Activated CD4-positive, alpha-beta T cell treated with anti-CD3 and anti-CD28 coated beads, Interleukin-2, amount 50 U/mL, for 48 hours (primary cell): ENCODE data around the gene CH25H.
"Not testable (repeated sequence)": the region's sequence is repeated elsewhere in the genome, so short reads cannot be mapped to it uniquely, and the experiment has no call there.

Experiments used
- DNase-seq, 2 experiments: peaks; one replicate each; pipeline ENCODE4 v3.0.0-alpha.2; 2020

The CH25H gene

DNA sequence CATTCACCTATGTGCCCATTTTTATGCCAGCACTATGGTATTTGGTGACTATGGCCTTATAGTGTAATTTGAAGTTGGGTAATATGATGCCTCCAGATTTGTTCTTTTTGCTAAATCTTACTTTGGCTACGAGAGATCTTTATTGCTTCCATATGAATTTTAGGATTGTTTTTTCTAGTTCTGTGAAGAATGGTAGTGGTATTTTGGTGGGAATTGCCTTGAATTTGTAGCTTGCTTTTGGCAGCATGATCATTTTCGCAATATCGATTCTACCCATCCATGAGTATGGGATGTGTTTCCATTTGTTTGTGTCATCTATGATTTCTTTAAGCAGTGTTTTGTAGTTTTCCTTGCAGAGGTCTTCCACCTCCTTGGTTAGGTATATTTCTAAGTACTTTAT is 15.8 kb downstream of the CH25H start:
- not testable (repeated sequence) for DNase-seq

DNA sequence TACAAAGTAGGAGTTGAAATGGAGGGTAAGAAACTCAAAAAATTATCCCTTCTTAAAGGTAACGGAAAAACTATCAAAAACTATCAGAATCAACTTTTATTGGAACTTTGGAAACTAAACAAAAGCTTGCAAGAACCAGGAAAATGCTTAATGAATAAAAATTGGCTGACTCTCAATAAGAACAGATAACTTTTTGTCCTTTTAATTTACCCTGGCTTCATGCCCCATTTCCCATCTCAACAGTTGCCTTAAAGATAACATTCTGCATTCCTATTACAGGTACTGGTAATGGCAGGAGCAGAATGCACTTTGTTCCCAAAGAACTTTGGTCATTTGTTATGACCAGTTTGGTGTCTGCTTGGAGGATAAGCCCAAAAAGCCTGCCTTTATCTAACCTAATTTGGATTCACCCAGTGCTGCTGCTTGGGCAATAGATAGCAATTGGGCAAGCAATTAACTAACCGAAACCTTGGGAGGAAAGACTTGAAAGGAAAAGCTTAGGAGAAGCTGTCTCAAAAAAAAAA is 17.8 kb downstream of the CH25H start:
- no peak for DNase-seq

DNA sequence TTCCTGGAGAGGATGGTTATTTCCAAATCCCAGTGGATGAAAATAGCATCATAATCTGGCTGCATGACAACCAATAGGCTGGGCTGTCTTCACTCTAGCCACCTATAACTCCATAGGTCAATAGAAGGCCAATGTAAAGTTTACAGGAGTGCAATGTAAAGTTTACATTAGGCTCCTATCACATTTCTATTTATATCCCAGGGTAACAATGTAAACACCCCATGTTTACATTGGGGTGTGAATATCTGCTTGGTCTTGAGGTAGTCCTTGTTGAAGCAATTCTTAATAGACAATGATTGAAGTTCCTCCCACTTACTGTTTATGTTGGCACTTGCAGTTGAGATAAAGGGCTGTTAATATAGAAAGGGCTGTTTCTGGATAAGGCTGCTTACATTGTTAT is 21.5 kb downstream of the CH25H start:
- DNase-seq, result no peak

DNA sequence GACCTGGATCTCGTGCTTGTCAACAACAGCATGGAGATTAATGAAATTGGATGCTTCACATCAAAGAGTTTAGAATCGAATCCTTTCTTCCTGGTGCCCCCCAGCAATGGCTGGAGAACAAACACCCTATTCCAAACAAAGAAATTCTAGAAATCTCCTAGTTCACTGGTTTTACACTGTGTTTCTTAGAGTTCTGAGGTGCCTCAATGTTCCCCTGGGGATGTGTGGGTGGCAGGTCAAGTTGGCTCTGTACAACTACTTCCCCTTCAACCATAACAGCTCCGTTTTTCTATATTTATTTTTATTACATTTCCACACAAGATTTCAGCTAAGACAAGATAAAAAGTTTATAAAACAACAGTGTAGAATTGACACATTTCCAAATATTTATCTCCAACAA is 22.5 kb downstream of the CH25H start:
- no peak for DNase-seq

DNA sequence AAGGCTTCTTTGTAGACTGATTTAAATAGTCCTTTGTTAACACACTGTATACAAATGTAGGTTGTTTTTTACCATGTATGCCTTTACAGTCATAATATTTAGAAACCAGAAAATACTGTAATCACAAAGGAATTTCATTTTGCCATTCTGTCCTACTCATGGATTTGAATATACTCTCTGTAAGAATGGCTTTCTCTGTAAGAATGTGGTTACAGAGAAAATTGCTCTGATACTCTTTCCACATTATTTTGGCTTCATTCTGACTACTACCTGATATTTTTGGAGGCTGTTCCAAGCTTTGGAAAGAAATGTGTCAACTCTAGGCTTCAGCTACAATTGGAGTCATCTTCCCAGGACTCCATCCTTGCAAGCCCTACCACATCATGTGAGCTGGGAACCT is 23.5 kb downstream of the CH25H start:
- DNase-seq, result no peak

DNA sequence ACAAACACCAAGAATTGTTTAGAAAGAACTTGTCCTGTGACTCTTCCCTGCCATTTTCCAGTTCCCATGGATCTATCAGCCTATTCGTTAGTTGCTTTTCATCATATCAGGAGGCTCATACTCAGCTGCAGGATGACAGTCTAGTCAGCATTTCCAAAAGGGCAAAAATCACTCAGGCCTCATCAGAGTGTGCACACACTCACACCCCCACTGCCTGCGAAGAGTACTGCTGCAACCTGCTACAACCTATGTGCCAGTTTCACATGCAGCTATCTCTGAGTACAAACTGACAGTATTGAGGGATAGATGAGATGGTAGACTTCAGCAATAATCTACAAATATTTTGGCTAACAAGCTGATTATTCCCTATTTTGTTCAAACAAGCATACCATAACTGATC is 24.2 kb downstream of the CH25H start:
- DNase-seq, result no peak

DNA sequence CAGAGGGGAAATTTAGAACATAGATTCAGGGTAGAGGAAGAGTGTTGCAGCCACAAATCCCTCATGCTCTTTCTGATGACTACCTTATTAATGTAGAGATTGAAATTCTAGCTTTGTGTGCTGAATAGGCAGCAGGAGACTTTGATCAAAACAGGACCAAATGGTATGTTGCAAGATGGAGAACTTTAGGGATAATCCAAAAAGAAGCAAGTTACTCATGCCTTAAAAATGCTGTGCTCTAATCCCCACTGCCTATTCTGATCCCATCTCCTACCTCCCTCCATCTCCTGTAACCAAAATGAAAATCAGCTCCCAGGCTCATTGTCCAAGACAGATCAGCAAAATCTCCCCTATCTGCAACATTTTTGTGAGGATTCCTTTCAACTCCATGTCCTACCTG is 31.3 kb downstream of the CH25H start:
- no peak for DNase-seq

DNA sequence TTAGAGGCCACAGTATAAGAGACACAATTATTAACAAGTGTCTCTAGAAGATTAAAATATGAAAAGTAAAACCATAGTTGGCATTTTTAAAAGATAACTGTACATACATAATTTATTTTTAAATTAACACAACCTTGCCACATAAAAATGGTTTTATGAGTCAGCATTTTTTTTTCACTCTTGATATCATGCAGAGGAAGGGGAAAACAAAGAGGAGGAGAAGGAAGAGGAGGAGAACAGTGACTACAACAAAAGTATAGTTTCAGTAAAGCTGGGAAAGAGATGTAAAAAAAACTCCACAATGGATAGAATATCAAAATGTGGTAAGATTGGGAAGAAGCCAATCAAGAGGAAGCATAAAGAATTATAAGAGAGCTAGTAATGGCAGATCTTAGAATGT is 34.0 kb downstream of the CH25H start:
- DNase-seq, result no peak

DNA sequence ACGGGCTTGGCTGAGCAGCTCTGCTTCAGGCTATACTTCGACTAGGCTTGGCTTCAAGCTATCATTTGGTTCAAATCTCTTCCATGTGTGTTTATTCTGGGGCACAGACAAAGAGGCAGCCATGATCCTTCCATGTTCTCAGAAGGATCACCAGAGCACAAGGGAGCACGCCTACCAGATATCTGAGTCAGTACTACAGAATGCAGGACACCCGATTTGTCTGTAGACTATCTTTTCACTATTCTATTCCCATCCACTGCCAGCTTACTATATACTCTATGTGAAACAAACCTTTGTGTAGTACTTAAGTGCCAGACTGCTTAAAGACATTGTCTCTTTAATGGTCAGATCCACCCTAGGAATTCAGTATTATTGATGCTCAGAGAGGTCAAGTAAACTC is 35.1 kb downstream of the CH25H start:
- DNase-seq, result no peak

DNA sequence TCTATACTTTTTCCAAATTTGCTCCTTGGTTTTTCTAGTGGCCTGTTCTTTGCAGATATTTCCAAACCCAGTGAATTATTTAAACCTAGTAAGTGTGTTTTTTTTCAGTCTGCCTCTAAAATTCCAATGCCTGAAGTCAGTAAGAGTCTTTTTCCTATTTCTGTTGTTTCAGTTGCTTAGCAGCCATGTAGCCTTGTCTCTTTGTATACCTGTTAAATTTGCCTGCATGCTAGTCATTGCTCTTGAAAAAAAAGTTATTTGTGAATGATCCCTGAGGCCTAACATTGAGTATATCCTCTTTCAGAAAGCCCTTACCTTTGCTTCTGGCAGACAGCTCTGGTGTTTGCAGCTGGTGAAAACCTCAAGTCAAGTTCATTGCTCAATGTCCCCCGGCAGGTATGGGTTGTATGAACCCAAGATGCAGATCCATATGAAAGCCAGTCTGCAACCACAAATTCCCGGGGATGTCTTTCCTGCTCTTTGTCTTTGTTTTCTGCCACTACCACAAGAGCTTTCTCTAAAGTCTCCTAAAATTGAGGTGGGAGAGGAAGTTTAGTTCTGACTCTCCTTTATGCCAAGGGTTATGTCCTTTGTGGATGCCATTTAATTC is 35.7 kb downstream of the CH25H start:
- no peak for DNase-seq

DNA sequence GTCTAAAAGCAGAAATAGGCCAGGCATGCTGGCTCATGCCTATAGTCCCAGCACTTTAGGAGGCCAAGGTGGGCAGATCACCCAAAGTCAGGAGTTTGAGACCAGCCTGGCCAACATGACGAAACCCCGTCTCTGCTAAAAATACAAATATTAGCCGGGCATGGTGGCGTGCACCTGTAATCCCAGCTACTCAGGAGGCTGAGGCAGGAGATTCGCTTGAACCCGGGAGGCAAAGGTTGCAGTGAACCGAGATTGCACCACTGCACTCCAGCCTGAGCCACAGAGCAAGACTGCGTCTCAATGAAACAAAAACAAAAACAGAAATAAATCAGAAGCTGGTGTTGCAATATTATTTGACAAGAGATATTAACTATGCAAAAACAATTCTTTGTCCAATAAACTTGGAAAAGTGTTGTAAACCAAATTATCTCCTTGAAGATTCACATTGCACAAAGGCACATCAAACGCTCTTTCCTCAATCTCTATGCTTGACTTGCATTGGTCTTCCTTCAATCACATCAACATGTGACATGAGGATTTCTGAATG is 38.7 kb downstream of the CH25H start:
- not testable (repeated sequence) for DNase-seq

DNA sequence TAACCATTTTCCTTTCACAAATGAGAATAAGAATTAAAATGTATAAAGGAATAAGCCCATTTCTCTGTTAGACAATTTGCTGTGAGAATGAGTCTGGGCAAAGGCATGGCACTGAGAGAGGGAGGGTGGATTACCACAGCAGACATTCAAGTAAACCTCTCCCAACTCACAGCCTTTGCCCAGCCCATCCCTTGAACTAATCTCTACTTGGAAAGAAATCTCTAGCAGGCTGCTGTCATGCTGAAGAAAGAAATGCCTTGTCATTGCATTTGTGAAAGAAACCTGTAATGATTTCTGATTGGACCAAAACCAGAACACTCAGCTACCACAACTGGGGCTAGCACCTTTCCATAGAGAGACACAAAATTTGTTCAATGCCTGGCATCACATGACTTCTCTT is 39.2 kb downstream of the CH25H start:
- no peak for DNase-seq

DNA sequence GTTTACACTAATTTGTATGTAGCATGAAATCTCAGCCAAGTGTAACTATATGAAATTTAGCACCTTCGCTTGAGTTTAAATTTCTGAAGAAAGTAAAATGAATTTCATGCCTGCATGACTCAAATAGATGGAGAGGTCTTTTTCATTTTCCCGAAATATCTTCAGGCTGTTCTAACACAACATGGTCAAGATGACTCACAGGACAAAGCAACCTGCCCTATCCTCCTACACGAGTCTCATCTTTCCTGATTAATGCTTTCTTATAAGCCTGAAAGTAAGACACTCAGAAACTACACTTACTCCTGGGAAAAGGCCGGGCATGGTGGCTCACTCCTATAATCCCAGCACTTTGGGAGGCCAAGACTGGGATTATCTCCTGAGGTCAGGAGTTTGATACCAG is 41.2 kb downstream of the CH25H start:
- no peak for DNase-seq

DNA sequence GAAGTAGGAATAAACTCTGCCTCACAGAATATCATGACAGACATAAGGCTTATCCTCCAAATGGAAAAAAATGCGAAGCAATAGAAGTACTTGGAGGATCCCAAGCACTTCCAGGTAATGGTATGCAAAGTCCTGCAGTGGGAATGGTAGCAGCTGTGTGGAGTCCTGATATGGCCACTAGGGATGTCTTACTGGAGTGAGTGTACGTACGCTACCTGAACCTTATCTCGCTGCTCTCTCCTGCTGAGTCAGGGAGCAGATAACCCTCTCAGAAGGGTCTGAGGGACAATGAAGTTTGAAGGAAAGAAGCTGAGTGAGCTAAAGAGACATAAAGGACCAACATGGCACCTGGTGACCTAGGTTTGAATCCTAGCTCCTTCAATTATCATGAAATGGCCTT is 42.2 kb downstream of the CH25H start:
- DNase-seq, result no peak

DNA sequence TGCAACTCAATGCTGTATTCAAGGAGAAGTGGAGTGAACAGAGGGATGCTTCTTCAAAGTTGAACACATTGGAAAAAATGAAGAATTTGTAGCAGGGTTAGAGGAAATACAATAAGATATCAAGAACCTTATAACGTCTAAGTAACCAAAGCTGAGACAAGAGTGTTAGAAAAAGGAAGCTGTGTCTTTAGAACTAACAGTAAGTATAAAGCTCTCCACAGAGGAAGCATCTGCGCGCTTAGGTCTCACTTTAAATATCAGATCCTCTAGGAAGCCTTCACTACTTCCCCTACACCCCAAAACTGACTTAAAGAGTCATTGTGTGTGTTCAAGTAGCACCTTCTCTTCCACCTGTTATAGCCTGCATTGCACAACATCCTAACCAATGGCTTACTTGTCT is 43.0 kb downstream of the CH25H start:
- DNase-seq, result no peak

DNA sequence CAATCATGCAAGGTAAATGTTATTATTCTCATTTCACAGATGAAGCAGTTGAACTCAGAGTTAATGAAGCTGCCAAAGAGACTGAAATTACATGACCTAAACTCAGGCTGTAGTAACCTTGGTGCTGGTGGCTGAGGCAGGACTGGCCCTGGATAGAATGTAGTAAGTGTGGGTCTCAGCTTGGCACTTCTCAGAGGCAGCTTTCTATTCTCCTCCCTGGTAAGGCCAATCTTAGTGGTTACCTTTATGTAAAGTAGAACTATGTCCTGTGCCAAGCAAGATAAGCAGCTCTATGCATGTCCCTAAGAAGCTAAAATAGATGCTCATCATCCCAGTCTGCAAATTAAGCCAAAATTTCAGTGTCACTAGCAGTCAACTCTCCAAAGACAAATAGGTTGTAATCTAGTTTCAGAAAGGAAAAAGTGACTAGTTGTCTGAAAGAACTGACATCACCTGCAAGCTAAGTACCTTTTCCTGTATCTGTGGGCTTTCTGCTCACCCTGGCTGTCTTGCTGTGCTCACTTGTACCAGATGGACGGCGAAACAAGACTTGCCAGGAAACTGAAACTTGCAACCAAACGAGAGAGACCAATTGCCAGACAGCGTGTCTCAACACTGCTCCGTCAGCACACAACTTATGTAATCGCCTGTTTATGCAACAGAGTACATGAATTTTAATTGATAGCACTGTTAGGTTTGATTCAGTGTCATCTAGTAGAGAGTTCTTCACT is 43.7 kb downstream of the CH25H start:
- peak; percentile 50 to 61 for DNase-seq

DNA sequence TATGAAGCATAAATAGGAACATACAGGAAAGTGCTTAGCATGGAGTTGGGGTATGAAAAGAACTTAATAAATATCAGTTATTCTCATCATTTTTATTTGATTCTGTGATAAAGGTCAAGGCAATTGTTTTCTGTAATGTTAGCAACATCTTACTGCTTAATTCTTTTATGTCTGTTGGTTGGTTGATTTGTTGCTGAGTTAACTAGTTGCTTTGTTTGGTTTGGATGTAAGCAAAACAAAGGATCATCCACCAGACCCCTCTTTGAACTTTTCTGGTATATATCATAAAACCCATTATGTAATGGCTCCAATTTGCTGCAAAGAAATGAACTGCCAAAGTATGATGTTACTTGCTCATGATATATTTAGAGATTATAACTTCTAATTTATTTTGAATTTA is 44.5 kb downstream of the CH25H start:
- DNase-seq, result no peak

DNA sequence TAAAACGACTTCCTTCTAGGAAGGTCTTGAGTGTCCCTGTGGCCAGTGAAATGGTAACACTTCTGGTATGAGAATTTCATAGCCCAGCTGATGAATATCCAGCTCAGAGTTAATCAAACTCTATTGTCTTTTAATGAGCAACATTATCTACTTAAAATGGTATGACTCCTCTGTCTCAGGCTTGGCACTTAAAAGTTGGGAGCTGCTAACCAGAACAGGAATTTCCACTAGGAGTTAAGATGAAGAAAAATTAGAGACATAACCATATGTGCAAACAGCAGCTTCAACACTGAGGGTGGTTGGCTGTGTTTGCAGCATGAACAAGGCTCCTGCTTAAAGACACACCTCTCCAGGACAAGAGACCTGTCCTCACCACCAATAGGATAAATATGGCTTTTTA is 46.8 kb downstream of the CH25H start:
- no peak for DNase-seq

DNA sequence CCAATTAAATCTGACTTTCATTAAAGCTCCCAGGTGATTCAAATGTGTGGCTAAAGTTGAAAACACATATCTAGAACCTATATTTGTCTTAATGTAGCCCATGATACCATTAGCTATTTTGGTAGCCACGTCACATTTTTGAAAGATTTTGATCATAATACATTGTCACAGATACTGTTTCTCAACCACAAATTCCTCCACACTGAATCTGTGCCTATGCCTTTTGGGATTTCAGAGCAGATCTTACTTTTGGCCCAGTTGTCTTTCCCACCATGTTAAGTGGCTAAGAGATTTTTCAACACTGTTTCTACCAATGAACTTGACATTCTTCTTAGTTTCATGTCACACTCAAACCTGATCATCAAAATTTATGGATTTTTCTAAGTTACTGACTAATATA is 47.4 kb downstream of the CH25H start:
- DNase-seq, result no peak

DNA sequence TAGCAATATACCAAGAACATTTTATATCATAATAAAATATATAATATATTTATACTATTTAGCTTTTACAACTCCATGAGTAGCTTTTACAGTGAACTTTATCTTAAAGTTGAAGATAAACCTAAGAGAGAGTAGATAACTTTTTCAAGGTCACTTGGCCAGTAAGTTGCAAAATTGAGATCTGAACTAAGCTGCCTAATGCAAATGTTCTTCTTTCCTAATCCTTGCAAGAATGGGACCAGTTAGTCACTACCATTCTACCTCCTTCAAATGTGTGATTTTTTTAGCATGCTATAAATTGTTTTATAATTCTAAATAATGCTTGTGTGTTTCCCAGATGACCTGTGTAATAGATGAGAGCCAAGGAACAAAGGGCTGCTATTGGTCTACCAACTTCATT is 47.8 kb downstream of the CH25H start:
- DNase-seq, result no peak

DNA sequence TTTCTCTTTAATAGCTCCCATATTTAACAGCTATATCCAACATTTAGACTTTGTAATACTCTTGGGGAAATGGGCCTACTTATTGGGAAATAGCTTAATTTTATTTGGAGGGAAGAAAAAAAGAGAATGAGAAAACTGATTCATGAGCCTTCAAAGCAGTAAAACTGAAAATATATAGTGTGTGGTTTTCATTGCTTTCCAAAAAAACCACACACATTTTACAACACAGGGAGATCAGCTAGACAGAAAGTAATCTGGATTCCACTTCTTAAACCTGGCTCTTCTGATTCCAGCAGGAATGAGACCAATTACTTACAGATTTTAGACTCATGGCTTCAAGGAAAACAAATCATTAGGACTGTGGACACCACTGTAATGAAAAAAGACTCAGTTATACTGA is 48.7 kb downstream of the CH25H start:
- no peak for DNase-seq

DNA sequence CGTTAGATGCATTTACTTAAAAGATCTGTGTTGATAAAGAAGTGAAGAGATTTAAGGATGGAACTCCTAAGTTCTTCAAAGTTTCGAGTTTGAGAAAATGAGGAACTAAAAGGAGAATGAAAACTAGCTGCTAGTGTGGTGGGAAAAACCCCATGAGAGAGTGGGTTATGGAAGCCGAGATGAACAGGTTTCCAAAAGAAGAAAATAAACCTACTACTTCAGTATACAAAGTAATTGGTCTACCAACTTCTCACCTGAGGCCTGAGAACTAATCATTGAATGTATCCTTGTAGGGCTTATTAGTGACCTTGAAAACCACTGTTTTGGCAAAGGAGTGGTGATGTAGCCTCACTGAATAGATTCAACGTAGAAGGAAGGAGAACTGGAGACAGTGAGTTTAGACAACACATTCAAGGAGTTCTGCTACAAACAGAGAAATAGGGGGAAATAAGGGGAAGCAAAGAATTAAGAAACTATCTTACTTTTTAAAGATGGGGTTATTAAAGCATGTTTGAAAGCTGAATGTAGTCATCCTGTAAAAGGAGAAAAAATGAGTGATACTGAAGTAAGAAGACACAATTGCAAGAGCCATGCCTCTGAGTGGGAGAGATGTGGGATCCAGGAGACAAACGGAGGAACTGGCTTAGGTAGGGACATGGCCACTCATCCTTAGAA is 50.8 kb downstream of the CH25H start:
- no peak for DNase-seq
